ENCODE results near the gene MAGEA8. TPM values are rescaled to one million over a fixed set of nuclear protein-coding genes. Genes with fewer than 3 reads are reported as not detected.
"Not testable (repeated sequence)": the region's sequence is repeated elsewhere in the genome, so short reads cannot be mapped to it uniquely, and the experiment has no call there.

MAGEA8 gene
- total RNA-seq, 6 donors from 2014 or later: not detected

GRCh38 chrX:149929400-149929799, 48.4 kb downstream of the MAGEA8 start, which contains the start of gene HSFX4:
TSS of gene HSFX4 (plus strand) at chrX:149929573. CDS start at chrX:149929645, 72 bp downstream.
- ATAC-seq (ENCODE audit: low FRiP score in 2 of 2); H3K4me1 ChIP-seq; H3K27me3 ChIP-seq; H3K27ac ChIP-seq; H3K9me3 ChIP-seq; H3K4me3 ChIP-seq; H3K36me3 ChIP-seq; DNase-seq: not testable (repeated sequence)
- WGBS, 2 donors: no CpG with 5 or more reads among the region's 7 CpGs

- not testable (repeated sequence) for DNase-seq; H3K27me3 ChIP-seq; H3K4me3 ChIP-seq; ATAC-seq (ENCODE audit: low FRiP score in 2 of 2); H3K4me1 ChIP-seq; H3K9me3 ChIP-seq; H3K36me3 ChIP-seq; H3K27ac ChIP-seq
- WGBS, 2 donors: 49 to 50% methylated on average over 1 to 2 of the region's 4 CpGs
Observed at GRCh38 chrX:149931355-149931754, 50.4 kb downstream of the MAGEA8 start.

GRCh38 chrX:149932150-149932549, 51.2 kb downstream of the MAGEA8 start:
- not testable (repeated sequence) for ATAC-seq (ENCODE audit: low FRiP score in 2 of 2); H3K27me3 ChIP-seq; H3K36me3 ChIP-seq; H3K9me3 ChIP-seq; DNase-seq; H3K27ac ChIP-seq; H3K4me1 ChIP-seq; H3K4me3 ChIP-seq
- no CpG with 5 or more reads among the region's 2 CpGs for WGBS, 2 donors

- ATAC-seq (ENCODE audit: low FRiP score in 2 of 2); H3K27me3 ChIP-seq; H3K4me1 ChIP-seq; H3K36me3 ChIP-seq; H3K4me3 ChIP-seq; H3K9me3 ChIP-seq; DNase-seq; H3K27ac ChIP-seq: not testable (repeated sequence)
- 100% methylated on average over 1 of the region's 5 CpGs; no CpG with 5 or more reads in 1 of the 2 donors for WGBS, 2 donors
Observed at GRCh38 chrX:149932970-149933369, 52.0 kb downstream of the MAGEA8 start.

- H3K36me3 ChIP-seq; H3K9me3 ChIP-seq; H3K27me3 ChIP-seq; H3K27ac ChIP-seq; ATAC-seq (ENCODE audit: low FRiP score in 2 of 2); H3K4me3 ChIP-seq; H3K4me1 ChIP-seq: not testable (repeated sequence)
- 79 to 97% methylated on average over 9 to 17 of the region's 21 CpGs for WGBS, 2 donors
- DNase-seq: peak in 1 of 2 donors; percentile 7
Observed at GRCh38 chrX:149933547-149933946, 52.6 kb downstream of the MAGEA8 start.

Other genes with a start within 250 kb of the MAGEA8 start
- gene TMEM185A, start 249.4 kb upstream of the MAGEA8 start, total RNA-seq: 10 to 100 TPM in 5 of 6 donors, 1 to 10 TPM in 1; 9.4 to 26.0 (median 17.2) TPM
- gene MAGEA11, start 169.1 kb upstream of the MAGEA8 start, total RNA-seq: not detected
- 1 to 10 TPM in 3 of 6 donors, under 1 TPM in 1, not detected in 2; 0.91 to 4.2 (median 1.4) TPM for gene HSFX1, start 107.1 kb upstream of the MAGEA8 start, total RNA-seq
- gene MAGEA9, start 99.3 kb upstream of the MAGEA8 start, total RNA-seq: not detected
- not detected for gene HSFX4, start 48.4 kb downstream of the MAGEA8 start, total RNA-seq
- 10 to 100 TPM; 24.5 to 56.6 (median 33.4) TPM for gene EOLA2, start 57.3 kb downstream of the MAGEA8 start, total RNA-seq